GM21423 (cell line): Measurements from ENCODE around the gene LPP.

Experiments used
- ATAC-seq: cut with Tn5 transposase; IDR thresholded peaks from one replicate; pipeline ENCODE4 v1.9.1; 2021; ENCODE audit warnings: mild to moderate bottlenecking, moderate library complexity; ENCODE audit not compliant: unreplicated experiment

Gene LPP

GRCh38 chr3:188659449-188660090 is 505.6 kb downstream of the LPP start:
- ATAC-seq = no peak

GRCh38 chr3:188660415-188660814 is 506.5 kb downstream of the LPP start:
- no peak for ATAC-seq

- no peak for ATAC-seq
Observed at GRCh38 chr3:188661806-188662205, 507.8 kb downstream of the LPP start.

GRCh38 chr3:188662214-188662613 is 508.3 kb downstream of the LPP start:
- no peak for ATAC-seq

DNA sequence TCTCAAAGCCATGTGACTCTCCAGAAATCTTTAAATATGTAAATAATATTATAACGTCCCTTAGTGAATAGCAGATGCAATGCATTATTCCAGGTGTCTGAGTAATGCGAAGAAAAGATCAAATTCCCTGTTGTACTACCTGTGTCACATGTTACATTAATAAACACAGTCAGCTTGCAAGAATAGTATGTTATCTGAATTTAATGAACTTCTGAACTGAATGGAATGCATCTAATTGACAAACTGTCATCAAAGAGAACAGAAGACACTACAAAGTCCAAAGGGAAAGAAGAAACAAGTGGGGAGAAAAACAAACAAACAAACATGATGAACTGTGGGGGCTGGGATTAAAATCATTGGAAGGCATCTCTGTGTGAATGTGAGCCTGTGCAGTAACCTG is 508.8 kb downstream of the LPP start:
- no peak for ATAC-seq

DNA sequence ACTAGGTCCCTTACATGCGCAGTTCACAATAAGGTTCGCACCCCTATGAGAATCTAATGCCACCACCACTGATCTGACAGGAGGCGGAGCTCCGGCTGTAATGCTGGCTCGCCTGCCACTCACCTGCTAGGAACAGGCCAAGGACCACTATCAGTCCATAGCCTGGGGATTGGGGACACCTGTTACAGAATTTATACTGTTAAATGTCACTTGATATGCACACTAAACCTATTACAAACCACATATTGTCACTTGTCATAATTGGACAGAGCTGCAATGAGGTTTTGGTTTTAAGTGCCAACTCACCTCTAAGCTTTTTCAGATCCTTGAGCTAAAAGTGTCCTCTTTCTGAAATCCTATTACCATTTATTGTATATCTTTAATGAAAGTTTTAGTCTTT is 509.9 kb downstream of the LPP start:
- ATAC-seq = no peak

DNA sequence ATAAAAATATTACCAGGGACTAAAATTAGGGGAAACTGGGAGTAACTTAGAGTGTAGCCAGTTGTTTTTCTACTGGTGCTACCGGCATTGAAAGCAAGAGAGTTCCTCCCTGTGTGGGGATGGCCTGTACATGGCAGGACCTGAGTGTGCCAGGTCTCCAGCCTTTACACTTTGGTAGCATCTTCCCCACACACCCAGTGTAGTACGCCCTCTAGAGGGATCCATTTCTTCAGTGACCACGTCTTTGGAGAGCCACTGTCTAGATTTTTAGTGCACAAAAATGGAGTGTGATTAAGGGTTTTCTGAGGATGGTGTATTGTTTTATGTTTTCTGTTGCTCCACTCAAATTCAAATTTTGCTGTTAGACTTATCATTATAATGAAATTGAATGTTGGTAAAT is 510.8 kb downstream of the LPP start:
- no peak for ATAC-seq

GRCh38 chr3:188667926-188668325 is 514.0 kb downstream of the LPP start:
- ATAC-seq = no peak

DNA sequence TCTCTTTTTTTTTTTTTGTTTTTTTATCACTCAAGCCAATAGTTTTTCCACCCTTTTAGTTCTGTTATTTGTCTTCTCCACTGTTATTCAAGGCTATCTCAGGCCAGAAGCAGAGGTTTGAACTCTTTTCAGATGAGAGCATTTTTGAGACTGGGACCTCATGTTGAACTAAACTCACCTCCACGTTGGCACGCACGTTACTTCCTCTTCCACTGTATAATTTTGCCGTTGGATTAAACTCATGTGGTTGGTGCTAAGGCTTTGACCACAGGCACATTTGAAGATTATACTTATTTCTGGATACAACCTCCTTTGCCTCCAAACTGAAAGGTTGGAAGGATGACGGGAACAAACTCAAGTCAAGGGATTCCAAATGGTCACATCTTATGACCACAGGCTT is 516.5 kb downstream of the LPP start:
- ATAC-seq = no peak

GRCh38 chr3:188671971-188672370 is 518.0 kb downstream of the LPP start:
- no peak for ATAC-seq

DNA sequence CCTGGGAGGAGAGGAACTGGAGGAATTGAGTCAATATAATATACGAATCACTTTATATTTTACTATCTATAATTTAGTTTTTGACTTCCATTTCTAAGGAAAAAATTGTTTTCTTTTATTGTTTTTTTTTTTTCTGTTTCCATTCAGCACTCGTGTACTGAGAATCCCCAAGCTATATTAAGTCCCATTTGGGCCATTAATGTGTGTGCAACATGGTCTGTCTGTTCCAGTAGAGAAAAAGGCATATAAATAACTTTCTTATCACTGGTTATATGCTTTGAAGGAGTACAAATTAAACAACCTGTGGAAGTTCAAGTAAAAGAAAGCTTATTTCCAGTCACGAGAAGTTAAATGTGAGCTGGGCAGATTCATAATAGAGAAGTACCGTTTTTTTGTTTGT is 518.9 kb downstream of the LPP start:
- no peak for ATAC-seq

DNA sequence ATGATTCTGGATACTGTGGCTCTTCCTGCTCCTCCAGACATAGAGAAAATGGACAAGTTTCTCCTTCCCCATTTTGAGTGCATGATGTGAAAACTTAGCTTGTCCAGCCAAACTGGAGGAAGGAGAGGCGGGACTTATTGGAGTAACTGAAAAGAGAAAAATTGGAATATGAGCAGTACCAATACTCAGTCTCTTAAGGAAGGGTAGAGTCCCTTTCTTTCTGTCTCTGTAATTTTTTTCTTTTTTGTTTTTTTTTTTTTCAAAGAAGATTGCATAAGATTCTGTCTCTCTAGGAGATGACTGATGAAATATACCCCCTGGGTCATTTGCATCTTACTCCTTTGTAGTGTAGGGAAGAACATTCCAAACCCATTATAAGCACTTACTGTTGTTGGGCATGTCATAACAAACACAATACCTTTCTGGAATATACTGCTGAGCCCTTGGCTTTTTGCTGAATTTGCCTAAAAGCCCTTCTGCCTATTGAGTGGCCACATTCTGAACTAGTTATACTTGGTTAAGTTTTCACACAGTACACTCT is 519.8 kb downstream of the LPP start:
- no peak for ATAC-seq

DNA sequence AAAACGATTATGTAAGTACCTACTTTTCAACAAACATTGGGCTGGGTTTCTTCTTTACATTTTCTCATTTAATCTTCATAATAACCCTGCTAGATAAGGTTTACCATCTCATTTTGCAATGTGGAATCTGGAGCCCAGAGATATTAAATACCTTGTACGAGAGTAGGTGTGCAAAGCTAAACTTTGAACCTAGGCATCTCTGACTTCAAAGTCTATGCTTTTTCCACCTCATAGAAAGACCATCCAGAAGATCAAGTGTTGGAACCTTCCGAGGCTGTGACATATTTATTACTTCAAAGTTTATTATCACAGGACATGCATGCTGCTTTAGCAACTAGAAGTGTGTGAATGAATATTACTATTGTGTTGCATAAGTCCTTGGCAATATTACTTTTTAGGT is 520.6 kb downstream of the LPP start:
- ATAC-seq = no peak

- ATAC-seq = no peak
Observed at GRCh38 chr3:188677344-188677743, 523.4 kb downstream of the LPP start.

- ATAC-seq = no peak
Observed at GRCh38 chr3:188680189-188680588, 526.2 kb downstream of the LPP start.

DNA sequence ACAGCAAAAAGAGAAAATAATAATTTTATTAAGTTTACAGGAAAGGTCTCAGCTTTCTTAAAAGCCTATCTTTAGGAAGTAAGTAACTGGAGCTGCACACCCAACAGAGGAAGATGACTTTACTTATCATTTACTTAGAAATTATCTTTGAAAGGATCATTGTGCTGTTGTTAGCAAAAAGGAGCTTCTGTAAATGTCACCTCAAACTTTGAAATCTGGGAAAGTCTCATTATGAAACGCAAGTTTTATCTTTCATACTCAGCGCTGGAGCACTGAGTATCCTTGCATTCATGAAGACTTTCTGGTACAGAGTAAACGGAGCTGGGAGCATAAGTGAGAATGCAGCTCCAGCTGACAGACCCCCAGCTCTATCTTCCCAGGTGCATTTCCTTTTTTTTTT is 526.6 kb downstream of the LPP start:
- no peak for ATAC-seq

DNA sequence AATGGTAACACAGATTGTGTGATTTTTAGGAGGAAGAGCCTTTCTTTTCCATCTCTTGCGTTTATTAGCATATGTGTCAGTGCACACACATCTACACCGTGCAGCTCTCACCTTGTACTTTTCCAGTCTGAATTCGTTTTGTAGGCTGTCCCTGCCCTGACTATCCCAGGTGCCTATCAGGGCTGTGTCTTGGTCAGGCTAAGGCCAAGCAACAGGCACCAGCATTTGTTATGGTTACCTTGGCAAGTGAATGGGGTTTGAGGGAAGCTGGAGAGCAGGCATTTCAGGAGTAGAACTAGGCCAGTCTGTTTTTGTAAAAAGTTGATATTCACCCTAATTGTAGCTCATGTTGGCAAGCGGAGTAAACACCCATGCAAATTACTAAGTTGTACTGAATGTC is 528.4 kb downstream of the LPP start:
- ATAC-seq = no peak

GRCh38 chr3:188683032-188683521 is 529.1 kb downstream of the LPP start:
- ATAC-seq = no peak

DNA sequence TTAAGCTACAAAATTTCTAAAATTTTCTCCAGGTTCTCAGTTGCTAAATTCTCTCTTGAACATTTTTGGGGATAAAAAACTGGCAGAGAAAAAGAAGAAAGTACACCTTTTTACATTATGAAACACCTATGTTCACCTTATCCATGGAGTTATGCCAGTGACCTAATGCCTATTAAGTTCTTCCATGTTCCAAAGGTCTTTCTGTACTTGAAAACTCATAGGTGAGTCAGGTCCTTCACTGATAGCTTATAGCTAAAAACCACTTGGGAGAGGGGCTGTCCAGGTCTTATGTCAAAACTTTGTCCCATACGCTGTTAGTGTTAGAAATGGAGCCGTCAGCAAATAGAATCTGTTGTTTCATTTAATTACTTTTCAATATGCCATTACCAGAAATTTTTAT is 530.3 kb downstream of the LPP start:
- ATAC-seq = no peak

- ATAC-seq = no peak
Observed at GRCh38 chr3:188685789-188686188, 531.8 kb downstream of the LPP start.

DNA sequence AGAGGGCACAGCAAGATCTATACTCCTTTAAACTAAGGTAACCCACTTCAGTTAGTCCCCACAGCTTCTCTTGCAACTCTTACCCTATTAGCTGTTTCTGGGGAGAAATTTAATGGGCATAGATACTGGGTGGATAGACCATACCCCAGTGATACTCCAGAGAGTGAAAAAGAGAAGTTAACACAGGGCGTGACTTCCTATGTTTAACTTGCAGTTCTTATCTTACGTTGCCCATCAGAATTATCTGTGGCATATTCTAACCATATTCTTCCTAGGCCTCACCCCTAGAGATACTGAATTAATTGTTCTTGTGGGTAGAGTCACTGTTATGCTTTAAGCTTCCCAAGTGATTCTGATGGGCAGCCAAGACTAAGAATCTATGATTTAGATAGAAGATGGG is 532.4 kb downstream of the LPP start:
- no peak for ATAC-seq

DNA sequence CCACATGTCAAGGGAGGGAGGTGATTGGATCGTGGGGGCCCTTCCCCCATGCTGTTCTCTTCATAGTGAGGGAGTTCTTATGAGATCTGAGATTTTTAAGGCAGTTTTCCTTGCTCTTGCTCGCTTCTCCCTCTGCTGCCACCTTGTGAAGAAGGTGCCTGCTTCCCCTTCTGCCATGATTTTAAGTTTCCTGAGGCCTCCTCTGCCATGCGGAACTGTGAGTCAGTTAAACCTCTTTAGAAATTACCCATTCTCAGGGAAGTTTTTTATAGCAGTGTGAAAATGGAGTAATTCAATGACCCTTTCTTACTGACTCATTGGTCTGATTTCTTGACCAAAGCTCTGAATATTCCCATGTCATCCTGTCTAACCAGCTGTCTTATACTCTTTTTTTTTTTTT is 533.4 kb downstream of the LPP start:
- no peak for ATAC-seq

- no peak for ATAC-seq
Observed at GRCh38 chr3:188689101-188689574, 535.2 kb downstream of the LPP start.
